ENCODE measurements around the gene DYTN.

- TF ChIP-seq LEF1 (IDR thresholded peaks at IDR 0.05; ENCODE audit: borderline replicate concordance) (no peak), FOXA1 (IDR thresholded peaks at IDR 0.05) (no peak), BHLHE40 (IDR thresholded peaks at IDR 0.05; ENCODE audit: borderline replicate concordance) (no peak), SUZ12 (IDR thresholded peaks at IDR 0.05) (no peak)
These were observed 21.1 kb upstream of the DYTN start for GRCh38 chr2:206739271-206739670.
